K562 (cell line): Measurements from ENCODE around the gene EEPD1. TPM values are rescaled to one million over a fixed set of nuclear protein-coding genes. Genes with fewer than 3 reads are reported as not detected.

Source experiments
- ATAC-seq: fragments of 200-7000 bp; cut with Tn5 transposase; 3 replicates; pipeline ENCODE4 v1.9.1; 2020; ENCODE audit warnings: moderate library complexity
- BruUV-seq: library from RNA; stranded (reverse); fragments of 400-500 nt; replicated peaks from 2 replicates; lab custom pipeline; 2021; lab: Mats Ljungman, UMichigan
- CTCF ChIA-PET: fragments of 300-600 bp; formaldehyde crosslinking; extraction: SDS; loops from one replicate; lab custom pipeline; 2021; ENCODE audit warnings: low intra/inter-chr PET ratio; lab: Yijun Ruan, JAX
- POLR2A ChIA-PET: fragments of 300-600, 350-650 bp; sonication (Branson Sonifier 250); formaldehyde crosslinking; extraction: SDS; loops from one replicate; lab custom pipeline; 2021; ENCODE audit warnings: antibody characterized with exemption, inconsistent platforms; lab: Yijun Ruan, JAX
- DNase-seq, 4 experiments: peaks; one replicate each; pipeline versions ENCODE4 v3.0.0 to v3.0.0-alpha.2; 2011 to 2018; ENCODE audit warnings: low spot score in 3 of 4, mixed read lengths in 3 of 4; ENCODE audit errors: extremely low read depth in 1 of 4
- FAIRE-seq: peaks from 2 replicates; lab custom pipeline; 2011; peaks lifted over from hg19 to GRCh38; lab: Jason Lieb, UNC
- H2AFZ ChIP-seq: 2 replicates; pipeline ENCODE4 v1.6.0; 2011; ENCODE audit warnings: low read depth, low read length, control low read depth, inconsistent platforms
- H3K27ac ChIP-seq: fragments of 200-600 bp; 3 replicates; pipeline ENCODE4 v1.8.0; 2011; ENCODE audit warnings: low read depth, mild to moderate bottlenecking, control low read depth, inconsistent platforms, low read length, moderate library complexity, mixed read lengths; ENCODE audit errors: extremely low read depth
- H3K27me3 ChIP-seq, 2 experiments: fragments of 300-600 bp in 1 of 2; 2 replicates in 1 of 2; 3 replicates in 1 of 2; pipeline versions ENCODE4 v1.6.0 to v1.8.0; 2011; ENCODE audit warnings: inconsistent platforms in 2 of 2, low read length in 2 of 2, mild to moderate bottlenecking in 1 of 2, mixed read lengths in 1 of 2, moderate library complexity in 1 of 2; ENCODE audit not compliant: control insufficient read depth in 2 of 2, insufficient read depth in 2 of 2
- H3K36me3 ChIP-seq: fragments of 300-600 bp; 3 replicates; pipeline ENCODE4 v1.8.0; 2011; ENCODE audit warnings: mild to moderate bottlenecking, low read length, inconsistent platforms; ENCODE audit not compliant: control insufficient read depth, insufficient read depth
- H3K4me1 ChIP-seq, 2 experiments: fragments of 200-600 bp in 1 of 2; replicated peaks in 1 of 2; 2 replicates in 1 of 2; 3 replicates in 1 of 2; pipeline versions ENCODE4 v1.5.1 to v1.8.0; 2011; ENCODE audit warnings: inconsistent platforms in 2 of 2, low read length in 2 of 2, mild to moderate bottlenecking in 1 of 2, mixed read lengths in 1 of 2, moderate library complexity in 1 of 2; ENCODE audit not compliant: control insufficient read depth in 2 of 2, insufficient read depth in 2 of 2
- H3K4me2 ChIP-seq: 2 replicates; pipeline ENCODE4 v1.6.1; 2011; ENCODE audit warnings: low read length, control low read depth, inconsistent platforms, mixed read lengths; ENCODE audit not compliant: insufficient read depth
- H3K4me3 ChIP-seq: fragments of 200-600 bp; sonication (generic), shearing (Covaris generic); 2 replicates; pipeline ENCODE4 v1.5.1; 2016; ENCODE audit warnings: control low read depth, inconsistent platforms
- H3K79me2 ChIP-seq: fragments of 200-600 bp; 3 replicates; pipeline ENCODE4 v1.8.0; 2011; ENCODE audit warnings: low read length, inconsistent platforms; ENCODE audit not compliant: control insufficient read depth, insufficient read depth
- H3K9ac ChIP-seq, 2 experiments: 2 replicates each; pipeline versions ENCODE4 v1.6.0 to v1.6.1; 2011; ENCODE audit warnings: low read depth in 2 of 2, low read length in 2 of 2, control low read depth in 1 of 2, inconsistent platforms in 1 of 2, mild to moderate bottlenecking in 1 of 2, mixed read lengths in 1 of 2; ENCODE audit not compliant: insufficient read depth in 1 of 2
- H3K9me1 ChIP-seq: one replicate; pipeline ENCODE4 v1.6.0; 2011; ENCODE audit warnings: inconsistent platforms, mild to moderate bottlenecking, low read length, moderate library complexity; ENCODE audit not compliant: control insufficient read depth, insufficient read depth
- H3K9me3 ChIP-seq: replicated peaks from 2 replicates; pipeline ENCODE4 v1.5.1; 2011; ENCODE audit warnings: low read depth, low read length, inconsistent platforms; ENCODE audit not compliant: control insufficient read depth, insufficient read depth
- H4K20me1 ChIP-seq: replicated peaks from 2 replicates; pipeline ENCODE4 v1.6.1; 2011; ENCODE audit warnings: low read length, inconsistent platforms, mixed read lengths; ENCODE audit not compliant: control insufficient read depth, insufficient read depth
- ATF3 ChIP-seq, 2 experiments: fragments of 450-650 bp in 1 of 2; sonication (generic) in 1 of 2; formaldehyde crosslinking in 1 of 2; IDR thresholded peaks in 1 of 2; conservative IDR thresholded peaks in 1 of 2; 2 replicates each; pipeline versions ENCODE4 v1.6.1 to v1.8.1; 2016 to 2023; ENCODE audit warnings: mild to moderate bottlenecking in 2 of 2, moderate library complexity in 2 of 2, inconsistent platforms in 1 of 2, missing genetic modification reagents in 1 of 2
- JUND ChIP-seq, 2 experiments: IDR thresholded peaks; 2 replicates in 1 of 2; 3 replicates in 1 of 2; pipeline ENCODE4 v1.6.1; 2011; ENCODE audit warnings: borderline replicate concordance in 2 of 2, low read depth in 2 of 2, low read length in 2 of 2, improper control_type of control experiment in 1 of 2, missing biosample characterization in 1 of 2, missing genetic modification characterization in 1 of 2, missing genetic modification reagents in 1 of 2
- KDM4B ChIP-seq, 2 experiments: fragments of 450-650 bp in 1 of 2; sonication (generic) in 1 of 2; IDR thresholded peaks; 2 replicates each; pipeline ENCODE4 v1.6.1; 2016 to 2017; ENCODE audit warnings: borderline replicate concordance in 2 of 2, antibody characterized with exemption in 1 of 2, low read depth in 1 of 2, mild to moderate bottlenecking in 1 of 2
- NBN ChIP-seq: fragments of 450-650 bp; IDR thresholded peaks from 2 replicates; pipeline ENCODE4 v1.6.1; 2016; ENCODE audit warnings: low read depth, mild to moderate bottlenecking
- NCOA4 ChIP-seq: fragments of 450-650 bp; IDR thresholded peaks from 2 replicates; pipeline ENCODE4 v1.6.1; 2018; ENCODE audit warnings: mild to moderate bottlenecking; ENCODE audit not compliant: partially characterized antibody
- STAG1 ChIP-seq: sonication (generic); formaldehyde crosslinking; IDR thresholded peaks from 2 replicates; pipeline ENCODE4 v1.5.0; 2020; ENCODE audit warnings: missing genetic modification reagents, borderline replicate concordance
- TAF9B ChIP-seq: fragments of 450-650 bp; IDR thresholded peaks from 2 replicates; pipeline ENCODE4 v1.6.1; 2018; ENCODE audit warnings: mild to moderate bottlenecking; ENCODE audit not compliant: partially characterized antibody
- ZNF395 ChIP-seq: fragments of 200-800 bp; sonication (Bioruptor generic); IDR thresholded peaks from 2 replicates; pipeline ENCODE4 v1.6.1; 2017; ENCODE audit warnings: missing genetic modification characterization, missing compliant biosample characterization
- WGBS: fragments of 100-300 bp; shearing (Covaris generic); methylation state at CpG from one replicate; pipeline ENCODE4 v1.1.6; 2016; ENCODE audit warnings: low coverage, mixed read lengths; ENCODE audit not compliant: insufficient coverage; ENCODE audit errors: missing lambda C conversion rate; 5-methylcytosine and 5-hydroxymethylcytosine counted together
- in situ Hi-C: fragments of 300-500 bp; cut with MboI; formaldehyde crosslinking; loops from 4 replicates; pipeline ENCODE4 v1.15.0; 2018; ENCODE audit warnings: inconsistent platforms, mixed read lengths
- intact Hi-C: fragments of 100-400 bp; cut with micrococcal nuclease; formaldehyde crosslinking; loops from 2 replicates; pipeline ENCODE4 v1.14.2; 2022
- polyA plus RNA-seq, 8 experiments: library from polyadenylated mRNA; depleted of rRNA in 4 of 8; stranded (reverse) in 5 of 8; unstranded in 3 of 8; fragments of >200 nt; fragmentation: Nextera tagmentation in 2 of 8; fragmentation: Illumina TruSeq in 1 of 8; extraction: Ambion mirVana in 2 of 8; extraction: Trizol in 1 of 8; gene quantifications; 2 replicates each; pipeline versions ENCODE4 v1.2.1 to v1.2.3, GENCODE V29; 2011 to 2014; ENCODE audit warnings: inconsistent platforms in 1 of 8, missing spikeins in 1 of 8
- total RNA-seq, 7 experiments: library from RNA; depleted of rRNA in 6 of 7; stranded (reverse); fragments of >200 nt in 6 of 7; fragmentation: Illumina TruSeq in 2 of 7; extraction: Trizol in 2 of 7; gene quantifications; 2 replicates each; pipeline versions ENCODE4 v1.2.1 to v1.2.3, GENCODE V29; 2011 to 2021; ENCODE audit warnings: low replicate concordance in 1 of 7
- TF ChIP-seq, protein P1 (sequence below), 2 experiments: fragments of 450-650 bp in 1 of 2; IDR thresholded peaks; 2 replicates each; pipeline ENCODE4 v1.6.1; 2011 to 2017; ENCODE audit warnings: low read depth in 2 of 2, antibody characterized with exemption in 1 of 2, borderline replicate concordance in 1 of 2, low read length in 1 of 2, mild to moderate bottlenecking in 1 of 2, mixed read lengths in 1 of 2; ENCODE audit not compliant: control insufficient read depth in 1 of 2

The EEPD1 gene
- total and polyA plus RNA-seq, 9 of the 15 experiments (the other 6 are each of a cell fraction or from before 2014, with no cell fraction given), result 0.01 to 1.5 (median 0.74) TPM; not detected in 1

DNA sequence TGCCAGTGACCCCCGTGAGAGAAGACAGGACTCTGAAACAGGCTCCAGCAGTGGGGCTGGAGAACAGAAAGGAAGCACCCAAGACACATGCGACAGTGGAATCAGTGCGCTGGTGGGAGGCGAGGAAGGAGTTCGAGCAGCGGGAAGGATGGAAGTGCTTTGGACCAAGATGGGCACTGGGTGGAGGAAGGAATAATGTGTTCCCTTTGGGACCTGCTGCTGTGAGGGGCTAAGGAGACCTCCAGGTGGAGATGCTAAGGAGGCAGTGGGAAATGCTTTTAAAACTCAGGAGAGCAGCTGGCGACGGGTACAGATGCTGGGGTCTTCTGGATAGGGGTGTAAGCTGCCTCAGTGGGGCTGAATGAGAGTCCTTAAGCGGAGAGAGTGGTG is 126.9 kb downstream of the EEPD1 start (continued):
- TF ChIP-seq, protein P1, sequence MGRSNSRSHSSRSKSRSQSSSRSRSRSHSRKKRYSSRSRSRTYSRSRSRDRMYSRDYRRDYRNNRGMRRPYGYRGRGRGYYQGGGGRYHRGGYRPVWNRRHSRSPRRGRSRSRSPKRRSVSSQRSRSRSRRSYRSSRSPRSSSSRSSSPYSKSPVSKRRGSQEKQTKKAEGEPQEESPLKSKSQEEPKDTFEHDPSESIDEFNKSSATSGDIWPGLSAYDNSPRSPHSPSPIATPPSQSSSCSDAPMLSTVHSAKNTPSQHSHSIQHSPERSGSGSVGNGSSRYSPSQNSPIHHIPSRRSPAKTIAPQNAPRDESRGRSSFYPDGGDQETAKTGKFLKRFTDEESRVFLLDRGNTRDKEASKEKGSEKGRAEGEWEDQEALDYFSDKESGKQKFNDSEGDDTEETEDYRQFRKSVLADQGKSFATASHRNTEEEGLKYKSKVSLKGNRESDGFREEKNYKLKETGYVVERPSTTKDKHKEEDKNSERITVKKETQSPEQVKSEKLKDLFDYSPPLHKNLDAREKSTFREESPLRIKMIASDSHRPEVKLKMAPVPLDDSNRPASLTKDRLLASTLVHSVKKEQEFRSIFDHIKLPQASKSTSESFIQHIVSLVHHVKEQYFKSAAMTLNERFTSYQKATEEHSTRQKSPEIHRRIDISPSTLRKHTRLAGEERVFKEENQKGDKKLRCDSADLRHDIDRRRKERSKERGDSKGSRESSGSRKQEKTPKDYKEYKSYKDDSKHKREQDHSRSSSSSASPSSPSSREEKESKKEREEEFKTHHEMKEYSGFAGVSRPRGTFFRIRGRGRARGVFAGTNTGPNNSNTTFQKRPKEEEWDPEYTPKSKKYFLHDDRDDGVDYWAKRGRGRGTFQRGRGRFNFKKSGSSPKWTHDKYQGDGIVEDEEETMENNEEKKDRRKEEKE (IDR thresholded peaks at IDR 0.05; ENCODE audit: borderline replicate concordance in 1 of 2, control insufficient read depth in 1 of 2, low read depth in 2 of 2, low read length in 1 of 2), result no peak

- no TSS peak for BruUV-seq
- H3K27me3 ChIP-seq, result peaks cover 33 to 70% of the 10 kb centered on the region in 2 experiments; a peak in 4 of 5 replicates
- ATAC-seq, result peak; percentile 39; the same call in 1 of the 3 replicates
- no peak overlapping the region for H3K9ac ChIP-seq
- in situ Hi-C loops (no loop called here), intact Hi-C loops (no loop called here)
- peaks cover 9 to 11% of the 10 kb centered on the region in 2 experiments; a peak in 4 of 5 replicates for H3K4me1 ChIP-seq
- H2AFZ ChIP-seq, result no peak overlapping the region
- no peaks in the 10 kb centered on the region for H3K36me3 ChIP-seq
- CTCF ChIA-PET, result no interaction called here
- FAIRE-seq, result peak; percentile 51
- 5% methylated on average over 17 of the region's 18 CpGs for WGBS
- no peaks in the 10 kb centered on the region for H3K9me1 ChIP-seq
- H3K79me2 ChIP-seq, result no peaks in the 10 kb centered on the region
- peak in 1 of 4 experiments; percentile 22 for DNase-seq
- H3K27ac ChIP-seq, result no peak overlapping the region
- no peak overlapping the region for H3K4me2 ChIP-seq
- no peak overlapping the region for H3K4me3 ChIP-seq
- peaks cover 13% of the 10 kb centered on the region for H4K20me1 ChIP-seq
- POLR2A ChIA-PET, result interaction anchor here (1.1 kb wide), 1 partner anchor 9 kb away, joined by 3 read pairs; no protein-coding TSS in a partner anchor
- no peaks in the 10 kb centered on the region for H3K9me3 ChIP-seq
- TF ChIP-seq STAG1 (CRISPR knock-in tag), result no peak
- TF ChIP-seq NBN, result no peak
- TF ChIP-seq KDM4B (IDR thresholded peaks at IDR 0.05; ENCODE audit: borderline replicate concordance in 2 of 2, low read depth in 1 of 2), result no peak
- TF ChIP-seq ATF3 (IDR thresholded peaks at IDR 0.05), result peak; percentile 56
- no peak for TF ChIP-seq ATF3 (CRISPR knock-in tag; conservative IDR thresholded peaks at IDR 0.05)
- TF ChIP-seq ZNF395 (CRISPR knock-in tag), result no peak
- no peak for TF ChIP-seq TAF9B
- TF ChIP-seq NCOA4, result no peak
- TF ChIP-seq JUND (IDR thresholded peaks at IDR 0.05; ENCODE audit: borderline replicate concordance, low read depth, low read length), result peak; percentile 57; the same call in 1 of the 2 replicates
- peak; percentile 24; the same call in 1 of the 3 replicates for TF ChIP-seq JUND (tag; IDR thresholded peaks at IDR 0.05; ENCODE audit: borderline replicate concordance, low read depth, low read length)
Measured at GRCh38 chr7:36280840-36281812, 128.1 kb downstream of the EEPD1 start.
